ENCODE results near the gene MAPRE3.

The MAPRE3 gene

DNA sequence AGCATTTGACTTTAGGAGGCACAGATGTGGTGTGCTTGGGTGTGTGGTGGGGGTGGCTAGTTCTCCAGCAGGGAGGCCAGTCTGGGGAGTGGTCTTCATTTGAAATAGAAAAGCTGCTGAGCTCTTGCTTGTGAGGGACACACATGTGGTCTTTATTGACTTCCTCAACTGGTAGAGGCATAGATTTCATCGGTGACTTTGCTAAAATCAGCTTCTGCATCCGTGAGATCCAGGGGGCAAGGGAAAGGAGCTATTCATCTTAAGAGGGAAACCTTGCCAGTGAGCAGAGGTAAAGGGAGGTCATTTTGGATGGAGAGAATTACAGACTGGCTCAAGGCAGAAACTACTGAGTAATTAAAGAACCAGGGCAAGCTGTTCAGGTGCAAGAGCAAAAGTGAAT lies 4.7 kb downstream of the MAPRE3 start:
- no peak for DNase-seq
- H3K27ac Mint-ChIP-seq, result no peak overlapping the region
- H3K27me3 Mint-ChIP-seq (ENCODE audit: low read depth, poor library complexity), result peaks cover 40% of the 10 kb centered on the region
- H3K4me3 Mint-ChIP-seq, result no peak overlapping the region
- no peaks in the 10 kb centered on the region for H3K36me3 Mint-ChIP-seq (ENCODE audit: low read depth)
- TF ChIP-seq, protein P1, sequence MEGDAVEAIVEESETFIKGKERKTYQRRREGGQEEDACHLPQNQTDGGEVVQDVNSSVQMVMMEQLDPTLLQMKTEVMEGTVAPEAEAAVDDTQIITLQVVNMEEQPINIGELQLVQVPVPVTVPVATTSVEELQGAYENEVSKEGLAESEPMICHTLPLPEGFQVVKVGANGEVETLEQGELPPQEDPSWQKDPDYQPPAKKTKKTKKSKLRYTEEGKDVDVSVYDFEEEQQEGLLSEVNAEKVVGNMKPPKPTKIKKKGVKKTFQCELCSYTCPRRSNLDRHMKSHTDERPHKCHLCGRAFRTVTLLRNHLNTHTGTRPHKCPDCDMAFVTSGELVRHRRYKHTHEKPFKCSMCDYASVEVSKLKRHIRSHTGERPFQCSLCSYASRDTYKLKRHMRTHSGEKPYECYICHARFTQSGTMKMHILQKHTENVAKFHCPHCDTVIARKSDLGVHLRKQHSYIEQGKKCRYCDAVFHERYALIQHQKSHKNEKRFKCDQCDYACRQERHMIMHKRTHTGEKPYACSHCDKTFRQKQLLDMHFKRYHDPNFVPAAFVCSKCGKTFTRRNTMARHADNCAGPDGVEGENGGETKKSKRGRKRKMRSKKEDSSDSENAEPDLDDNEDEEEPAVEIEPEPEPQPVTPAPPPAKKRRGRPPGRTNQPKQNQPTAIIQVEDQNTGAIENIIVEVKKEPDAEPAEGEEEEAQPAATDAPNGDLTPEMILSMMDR (IDR thresholded peaks at IDR 0.05), result no peak
- H3K4me1 Mint-ChIP-seq, result peaks cover 14% of the 10 kb centered on the region
- no peaks in the 10 kb centered on the region for H3K9me3 Mint-ChIP-seq

GRCh38 chr2:26975656-26976055 lies 5.2 kb downstream of the MAPRE3 start:
- Mint-ChIP-seq H3K27me3 (ENCODE audit: low read depth, poor library complexity) (peaks cover 40% of the 10 kb centered on the region), H3K9me3 (no peaks in the 10 kb centered on the region), H3K27ac (no peak overlapping the region), H3K36me3 (ENCODE audit: low read depth) (no peaks in the 10 kb centered on the region), H3K4me3 (no peak overlapping the region), H3K4me1 (peaks cover 14% of the 10 kb centered on the region)
- DNase-seq, result no peak
- TF ChIP-seq, protein P1 (IDR thresholded peaks at IDR 0.05), result no peak

GRCh38 chr2:26976237-26976636 lies 5.8 kb downstream of the MAPRE3 start:
- no peak for DNase-seq
- Mint-ChIP-seq H3K36me3 (ENCODE audit: low read depth) (no peaks in the 10 kb centered on the region), H3K9me3 (no peaks in the 10 kb centered on the region), H3K4me3 (no peak overlapping the region), H3K27ac (no peak overlapping the region), H3K27me3 (ENCODE audit: low read depth, poor library complexity) (peaks cover 38% of the 10 kb centered on the region), H3K4me1 (peaks cover 9% of the 10 kb centered on the region)
- TF ChIP-seq, protein P1 (IDR thresholded peaks at IDR 0.05), result no peak

DNA sequence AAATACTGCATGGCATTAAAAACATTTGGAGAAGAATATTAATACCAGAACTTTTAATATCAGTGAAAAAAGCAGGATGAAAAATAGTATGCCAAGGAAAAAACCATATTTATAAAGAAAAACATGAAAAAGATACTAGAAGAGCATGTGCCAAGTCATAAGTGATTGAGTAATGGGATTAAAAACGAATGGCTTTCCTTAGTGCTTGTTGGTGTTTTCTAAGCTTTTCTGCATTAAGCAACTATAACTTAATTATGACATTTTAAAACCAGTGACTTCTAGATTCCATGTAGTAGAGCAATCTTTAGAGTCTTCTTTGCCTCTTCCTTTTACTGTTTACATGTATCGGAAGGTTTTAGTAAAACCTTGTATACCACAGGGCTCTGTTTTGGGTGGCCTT lies 6.6 kb downstream of the MAPRE3 start:
- TF ChIP-seq, protein P1 (IDR thresholded peaks at IDR 0.05), result no peak
- Mint-ChIP-seq H3K36me3 (ENCODE audit: low read depth) (no peaks in the 10 kb centered on the region), H3K9me3 (no peaks in the 10 kb centered on the region), H3K27me3 (ENCODE audit: low read depth, poor library complexity) (peaks cover 34% of the 10 kb centered on the region), H3K27ac (no peak overlapping the region), H3K4me1 (peaks cover 4% of the 10 kb centered on the region), H3K4me3 (no peak overlapping the region)
- DNase-seq, result no peak

- TF ChIP-seq, protein P1 (IDR thresholded peaks at IDR 0.05), result no peak
- Mint-ChIP-seq H3K4me3 (no peak overlapping the region), H3K27me3 (ENCODE audit: low read depth, poor library complexity) (peaks cover 23% of the 10 kb centered on the region), H3K9me3 (no peaks in the 10 kb centered on the region), H3K36me3 (ENCODE audit: low read depth) (no peaks in the 10 kb centered on the region), H3K27ac (no peak overlapping the region), H3K4me1 (peaks cover 4% of the 10 kb centered on the region)
- DNase-seq, result no peak
These were observed 7.7 kb downstream of the MAPRE3 start for GRCh38 chr2:26978061-26978596.

- TF ChIP-seq, protein P1 (IDR thresholded peaks at IDR 0.05), result no peak
- no peaks in the 10 kb centered on the region for H3K36me3 Mint-ChIP-seq (ENCODE audit: low read depth)
- H3K4me1 Mint-ChIP-seq, result peaks cover 4% of the 10 kb centered on the region
- DNase-seq, result no peak
- H3K4me3 Mint-ChIP-seq, result no peak overlapping the region
- peaks cover 13% of the 10 kb centered on the region for H3K27me3 Mint-ChIP-seq (ENCODE audit: low read depth, poor library complexity)
- H3K27ac Mint-ChIP-seq, result no peak overlapping the region
- no peaks in the 10 kb centered on the region for H3K9me3 Mint-ChIP-seq
These were observed 9.3 kb downstream of the MAPRE3 start for GRCh38 chr2:26979741-26980140.

Measured in nephron progenitor cell (in vitro differentiated cells).